ENCODE results near the gene PPEF2. TPM values are rescaled to one million over a fixed set of nuclear protein-coding genes. Genes with fewer than 3 reads are reported as not detected.

The PPEF2 gene
- total RNA-seq, 1 donor from 2014 or later, result 0.09 TPM

- Mint-ChIP-seq H3K27ac (ENCODE audit: unreplicated experiment) (no peak overlapping the region), H3K27me3 (ENCODE audit: low read depth) (no peaks in the 10 kb centered on the region), H3K9me3 (no peaks in the 10 kb centered on the region), H3K4me3 (no peak overlapping the region), H3K36me3 (ENCODE audit: low read depth) (peaks cover 2% of the 10 kb centered on the region), H3K4me1 (no peaks in the 10 kb centered on the region)
- peak; percentile 74 for TF ChIP-seq CTCF (conservative IDR thresholded peaks at IDR 0.05)
- no peak for DNase-seq (ENCODE audit: low read depth, low spot score)
Observed at GRCh38 chr4:75895744-75896314, 6.4 kb downstream of the PPEF2 start.

- H3K4me1 Mint-ChIP-seq, result peaks cover 7% of the 10 kb centered on the region
- H3K27ac Mint-ChIP-seq (ENCODE audit: unreplicated experiment), result no peak overlapping the region
- H3K27me3 Mint-ChIP-seq (ENCODE audit: low read depth), result no peaks in the 10 kb centered on the region
- DNase-seq (ENCODE audit: low read depth, low spot score), result no peak
- peak; percentile 48 for TF ChIP-seq CTCF (conservative IDR thresholded peaks at IDR 0.05)
- H3K36me3 Mint-ChIP-seq (ENCODE audit: low read depth), result no peaks in the 10 kb centered on the region
- H3K4me3 Mint-ChIP-seq, result no peak overlapping the region
- H3K9me3 Mint-ChIP-seq, result no peaks in the 10 kb centered on the region
Observed at GRCh38 chr4:75892508-75892907, 9.7 kb downstream of the PPEF2 start.

GRCh38 chr4:75891611-75892010, 10.6 kb downstream of the PPEF2 start:
- no peak for DNase-seq (ENCODE audit: low read depth, low spot score)
- TF ChIP-seq CTCF (conservative IDR thresholded peaks at IDR 0.05), result no peak
- Mint-ChIP-seq H3K27ac (ENCODE audit: unreplicated experiment) (no peak overlapping the region), H3K4me1 (peaks cover 7% of the 10 kb centered on the region), H3K4me3 (no peak overlapping the region), H3K36me3 (ENCODE audit: low read depth) (no peaks in the 10 kb centered on the region), H3K27me3 (ENCODE audit: low read depth) (no peaks in the 10 kb centered on the region), H3K9me3 (no peaks in the 10 kb centered on the region)

GRCh38 chr4:75889537-75890199, 12.6 kb downstream of the PPEF2 start:
- Mint-ChIP-seq H3K4me3 (no peak overlapping the region), H3K9me3 (no peaks in the 10 kb centered on the region), H3K36me3 (ENCODE audit: low read depth) (no peaks in the 10 kb centered on the region), H3K27ac (ENCODE audit: unreplicated experiment) (no peak overlapping the region), H3K27me3 (ENCODE audit: low read depth) (no peaks in the 10 kb centered on the region), H3K4me1 (peaks cover 7% of the 10 kb centered on the region)
- no peak for TF ChIP-seq CTCF (conservative IDR thresholded peaks at IDR 0.05)
- no peak for DNase-seq (ENCODE audit: low read depth, low spot score)

- Mint-ChIP-seq H3K9me3 (no peaks in the 10 kb centered on the region), H3K36me3 (ENCODE audit: low read depth) (no peaks in the 10 kb centered on the region), H3K4me3 (no peak overlapping the region), H3K4me1 (peaks cover 7% of the 10 kb centered on the region), H3K27ac (ENCODE audit: unreplicated experiment) (no peak overlapping the region), H3K27me3 (ENCODE audit: low read depth) (peaks cover 6% of the 10 kb centered on the region)
- TF ChIP-seq CTCF (conservative IDR thresholded peaks at IDR 0.05), result no peak
- DNase-seq (ENCODE audit: low read depth, low spot score), result no peak
Observed at GRCh38 chr4:75886104-75886503, 16.1 kb downstream of the PPEF2 start.

Data from neural crest cell (in vitro differentiated cells).